GM18526 (cell line): ENCODE data around the gene TMEM59L.

Source experiments
- POLR2A ChIP-seq: IDR thresholded peaks from 3 replicates; pipeline ENCODE4 v1.6.1; 2011; ENCODE audit not compliant: insufficient read length; ENCODE audit errors: extremely low read depth

TMEM59L gene

GRCh38 chr19:18666784-18667183 is 54.1 kb downstream of the TMEM59L start:
- no peak for TF ChIP-seq POLR2A

DNA sequence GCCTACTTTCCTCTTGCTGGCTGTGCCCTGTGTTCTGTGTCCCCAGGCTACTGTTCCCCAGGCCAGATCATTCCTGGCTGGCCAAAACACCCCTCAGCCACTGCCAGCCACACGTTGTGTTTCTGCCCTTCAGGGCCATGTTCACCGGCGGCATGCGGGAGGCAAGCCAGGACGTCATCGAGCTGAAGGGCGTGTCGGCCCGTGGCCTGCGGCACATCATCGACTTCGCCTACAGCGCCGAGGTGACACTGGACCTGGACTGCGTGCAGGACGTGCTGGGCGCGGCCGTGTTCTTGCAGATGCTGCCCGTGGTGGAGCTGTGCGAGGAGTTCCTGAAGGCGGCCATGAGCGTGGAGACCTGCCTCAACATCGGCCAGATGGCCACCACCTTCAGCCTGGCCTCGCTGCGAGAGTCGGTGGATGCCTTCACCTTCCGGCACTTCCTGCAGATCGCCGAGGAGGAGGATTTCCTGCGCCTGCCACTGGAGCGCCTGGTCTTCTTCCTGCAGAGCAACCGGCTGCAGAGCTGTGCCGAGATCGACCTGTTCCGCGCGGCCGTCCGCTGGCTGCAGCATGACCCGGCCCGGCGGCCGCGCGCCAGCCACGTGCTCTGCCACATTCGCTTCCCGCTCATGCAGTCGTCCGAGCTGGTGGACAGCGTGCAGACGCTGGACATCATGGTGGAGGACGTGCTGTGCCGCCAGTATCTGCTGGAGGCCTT is 55.0 kb downstream of the TMEM59L start:
- no peak for TF ChIP-seq POLR2A

DNA sequence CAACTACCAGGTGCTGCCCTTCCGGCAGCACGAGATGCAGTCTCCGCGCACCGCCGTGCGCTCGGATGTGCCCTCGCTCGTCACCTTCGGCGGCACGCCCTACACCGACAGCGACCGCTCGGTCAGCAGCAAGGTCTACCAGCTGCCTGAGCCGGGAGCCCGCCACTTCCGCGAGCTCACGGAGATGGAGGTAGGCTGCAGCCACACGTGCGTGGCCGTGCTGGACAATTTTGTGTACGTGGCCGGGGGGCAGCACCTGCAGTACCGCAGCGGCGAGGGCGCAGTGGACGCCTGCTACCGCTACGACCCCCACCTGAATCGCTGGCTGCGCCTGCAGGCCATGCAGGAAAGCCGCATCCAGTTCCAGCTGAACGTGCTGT is 55.6 kb downstream of the TMEM59L start:
- no peak for TF ChIP-seq POLR2A

GRCh38 chr19:18668744-18669523 is 56.3 kb downstream of the TMEM59L start:
- TF ChIP-seq POLR2A: no peak

DNA sequence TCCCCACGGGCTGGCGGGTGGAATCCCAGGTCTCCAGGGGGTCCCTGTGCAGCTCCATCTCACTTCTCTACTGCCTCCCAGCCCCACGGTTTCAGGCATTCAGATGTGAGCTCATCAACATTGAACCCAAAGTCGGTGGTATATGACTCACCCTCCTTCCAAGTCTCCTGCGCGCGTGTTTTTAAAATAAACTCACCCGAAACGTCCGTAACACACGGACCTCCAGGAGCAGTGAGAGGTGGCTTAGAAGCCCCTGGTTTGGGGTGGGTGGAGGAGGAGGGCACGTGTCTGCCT is 56.8 kb downstream of the TMEM59L start:
- no peak for TF ChIP-seq POLR2A

- no peak for TF ChIP-seq POLR2A
These were observed 57.2 kb downstream of the TMEM59L start for GRCh38 chr19:18669883-18670282.

GRCh38 chr19:18670312-18670711 is 57.6 kb downstream of the TMEM59L start:
- TF ChIP-seq POLR2A: no peak
